Activated T-helper 1 cell treated with Interleukin-2 at 50 U/mL for 16 hours (primary cell): ENCODE data around the gene NMB.
"Not testable (repeated sequence)": the region's sequence is repeated elsewhere in the genome, so short reads cannot be mapped to it uniquely, and the experiment has no call there.

ENCODE experiments used
- DNase-seq: peaks from one replicate; pipeline ENCODE4 v3.0.0-alpha.2; 2020; ENCODE audit warnings: low read depth

NMB gene

GRCh38 chr15:84654689-84655453 is 3.1 kb downstream of the NMB start:
- DNase-seq = peak; percentile 67

- peak; percentile 94 for DNase-seq
Observed at GRCh38 chr15:84653910-84654688, 3.9 kb downstream of the NMB start, which contains the start of gene WDR73. Gene WDR73 (minus strand): TSS chr15:84654283. CDS start chr15:84654274, 9 bp downstream.

GRCh38 chr15:84653584-84653909 is 4.5 kb downstream of the NMB start:
- no peak for DNase-seq

GRCh38 chr15:84649706-84650105 is 8.3 kb downstream of the NMB start:
- DNase-seq = no peak

DNA sequence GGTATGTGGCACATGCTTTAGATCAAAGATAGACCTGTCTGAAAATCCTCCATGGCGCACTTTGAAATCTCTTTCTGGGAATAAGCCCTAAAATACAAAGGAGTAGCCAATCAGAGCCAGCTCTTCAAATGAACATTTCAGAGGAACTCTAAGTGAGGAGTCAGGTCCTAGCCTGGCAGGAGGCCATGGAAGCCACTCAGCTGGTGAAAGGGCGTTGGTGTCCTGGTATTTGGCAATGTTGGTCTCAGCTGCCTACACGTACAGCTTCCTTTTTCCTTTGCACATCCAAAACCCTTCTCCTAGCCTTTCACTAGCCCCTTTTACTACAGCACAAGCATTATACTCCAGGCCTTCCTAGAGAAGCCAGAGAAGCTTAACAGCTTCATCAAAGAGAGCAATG is 9.5 kb downstream of the NMB start:
- DNase-seq = no peak

DNA sequence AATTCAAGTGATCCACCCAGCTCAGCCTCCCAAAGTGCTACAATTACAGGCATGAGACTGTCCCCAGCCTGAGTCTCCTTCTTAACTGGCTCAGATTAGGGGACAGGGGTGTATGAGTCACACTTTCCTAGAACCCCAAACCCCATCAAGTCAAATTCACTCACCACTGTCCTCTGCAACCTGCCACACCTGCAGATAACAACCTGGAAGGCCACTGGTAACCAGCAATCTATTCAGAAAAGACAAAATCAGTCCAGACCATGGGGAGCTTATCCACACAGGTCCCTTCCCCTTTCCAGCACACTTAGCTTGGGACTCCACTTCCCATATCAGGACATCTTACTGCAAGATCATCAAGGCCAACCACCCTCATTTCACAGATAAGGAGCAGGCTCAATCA is 10.3 kb downstream of the NMB start:
- DNase-seq = no peak

DNA sequence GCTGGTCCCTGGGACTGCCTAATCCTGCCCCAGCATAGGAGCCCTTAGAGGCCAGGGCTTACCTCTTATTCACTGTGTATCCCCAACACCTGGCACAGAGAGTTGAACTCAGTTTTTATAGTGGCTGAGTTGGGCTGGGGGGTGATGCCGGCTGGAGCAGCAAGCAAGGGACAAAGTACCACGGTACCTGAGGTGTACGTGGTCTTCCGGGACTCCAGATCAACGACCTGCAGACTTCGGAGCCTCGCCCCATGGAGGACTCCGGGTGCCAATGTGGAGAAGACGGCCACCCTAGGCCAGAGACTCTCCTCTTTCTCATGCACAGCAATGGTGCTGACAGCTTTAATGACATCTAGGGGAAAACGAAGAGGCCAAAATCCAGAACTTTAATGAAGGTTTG is 12.0 kb downstream of the NMB start:
- no peak for DNase-seq

DNA sequence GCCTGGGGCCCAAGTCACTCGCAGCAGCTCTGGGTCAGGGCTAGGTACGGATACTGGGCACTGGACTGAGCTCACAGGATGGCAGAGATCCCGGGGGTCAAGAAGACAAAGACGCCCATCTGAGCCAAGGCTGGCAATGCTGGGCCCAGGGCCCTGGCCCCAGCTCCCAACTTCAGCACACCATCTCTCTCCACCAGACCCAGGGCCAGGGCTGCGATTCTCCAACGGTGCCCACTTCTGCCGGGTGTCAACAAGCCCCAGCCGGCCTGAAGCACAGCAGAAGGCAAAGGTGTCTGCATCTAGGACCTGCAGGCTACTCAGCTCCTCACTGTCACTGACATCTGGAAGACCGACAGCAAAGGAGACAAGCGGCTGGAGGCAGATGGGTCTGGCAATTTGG is 12.5 kb downstream of the NMB start:
- no peak for DNase-seq

- DNase-seq = no peak
Observed at GRCh38 chr15:84643838-84644237, 14.2 kb downstream of the NMB start.

GRCh38 chr15:84642640-84643039 is 15.4 kb downstream of the NMB start:
- DNase-seq = not testable (repeated sequence)

DNA sequence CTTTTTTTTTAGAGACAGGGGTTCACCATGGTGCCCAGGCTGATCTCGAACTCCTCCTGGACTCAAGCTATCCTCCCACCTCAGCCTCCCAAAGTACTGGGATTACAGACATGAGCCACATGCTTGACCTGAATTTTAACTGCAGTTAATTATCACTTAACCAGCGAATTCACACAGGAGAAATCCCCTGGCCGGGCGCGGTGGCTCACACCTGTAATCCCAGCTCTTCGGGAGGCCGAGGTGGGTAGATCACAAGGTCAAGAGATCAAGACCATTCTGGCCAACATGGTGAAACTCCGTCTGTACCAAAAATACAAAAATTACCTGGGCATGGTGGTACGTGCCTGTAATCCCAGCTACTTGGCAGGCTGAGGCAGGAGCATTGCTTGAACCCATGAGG is 16.1 kb downstream of the NMB start:
- DNase-seq = not testable (repeated sequence)

- DNase-seq = no peak
Observed at GRCh38 chr15:84638103-84638502, 19.9 kb downstream of the NMB start.

DNA sequence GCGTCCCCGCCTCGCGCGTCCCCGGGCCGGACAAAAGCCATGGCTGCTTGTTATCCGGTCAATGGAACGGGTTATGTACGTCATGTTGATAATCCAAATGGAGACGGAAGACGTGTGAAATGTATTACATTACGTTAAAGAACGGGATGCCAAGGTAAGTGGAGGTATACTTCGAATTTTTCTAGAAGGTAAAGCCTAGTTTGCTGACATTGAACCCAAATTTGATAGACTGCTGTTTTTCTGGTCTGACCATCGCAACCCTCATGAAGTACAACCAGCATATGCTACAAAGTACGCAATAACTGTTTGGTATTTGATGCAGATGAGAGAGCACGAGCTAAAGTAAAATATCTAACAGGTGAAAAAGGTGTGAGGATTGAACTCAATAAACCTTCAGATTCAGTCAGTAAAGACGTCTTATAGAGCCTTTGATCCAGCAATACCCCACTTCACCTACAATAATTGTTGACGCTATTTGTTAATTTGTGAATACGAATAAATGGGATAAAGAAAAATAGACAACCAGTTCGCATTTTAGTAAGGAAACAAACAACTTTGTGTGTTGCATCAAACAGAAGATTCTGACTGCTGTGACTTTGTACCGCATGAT is 23.7 kb downstream of the NMB start:
- DNase-seq = no peak

DNA sequence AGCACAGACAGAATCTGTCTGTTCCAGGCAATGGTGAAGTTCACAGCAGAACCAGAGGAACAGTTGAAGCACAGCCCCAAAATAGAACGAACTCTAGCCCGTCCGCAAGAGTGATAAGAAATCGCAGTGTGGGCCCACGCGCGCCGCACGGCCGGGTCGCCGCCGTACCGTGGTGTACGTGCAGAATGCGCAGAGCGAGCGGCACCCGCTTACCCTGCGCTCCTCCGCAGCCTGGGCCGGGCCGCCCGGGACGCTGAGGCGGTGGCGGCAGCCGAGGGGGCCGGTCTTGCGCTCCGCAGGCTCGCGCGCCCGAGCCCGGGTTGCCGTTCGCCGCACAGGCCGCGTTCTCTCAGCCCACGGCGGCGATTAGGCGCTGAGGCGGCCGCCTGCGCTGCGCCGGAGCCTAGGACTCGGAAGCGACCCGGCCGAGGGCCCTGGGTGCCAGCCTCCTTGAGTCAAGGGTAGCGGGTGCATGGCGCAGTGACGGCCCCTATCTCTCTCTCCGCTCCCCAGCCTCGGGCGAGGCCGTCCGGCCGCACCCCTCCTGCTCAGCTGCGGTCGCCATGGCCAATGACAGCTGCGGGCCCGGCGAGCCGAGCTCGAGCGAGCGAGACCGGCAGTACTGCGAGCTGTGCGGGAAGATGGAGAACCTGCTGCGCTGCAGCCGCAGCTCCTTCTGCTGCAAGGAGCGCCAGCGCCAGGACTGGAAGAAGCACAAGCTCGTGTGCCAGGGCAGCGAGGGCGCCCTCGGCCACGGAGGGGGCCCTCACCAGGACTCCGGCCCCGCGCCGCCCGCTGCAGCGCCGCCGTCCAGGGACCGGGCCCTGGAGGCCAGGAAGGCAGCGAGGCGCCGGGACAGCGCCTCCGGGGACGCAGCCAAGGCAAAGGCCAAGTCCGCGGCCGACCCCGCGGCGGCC is 24.4 kb downstream of the NMB start:
- peak; percentile 52 for DNase-seq

DNA sequence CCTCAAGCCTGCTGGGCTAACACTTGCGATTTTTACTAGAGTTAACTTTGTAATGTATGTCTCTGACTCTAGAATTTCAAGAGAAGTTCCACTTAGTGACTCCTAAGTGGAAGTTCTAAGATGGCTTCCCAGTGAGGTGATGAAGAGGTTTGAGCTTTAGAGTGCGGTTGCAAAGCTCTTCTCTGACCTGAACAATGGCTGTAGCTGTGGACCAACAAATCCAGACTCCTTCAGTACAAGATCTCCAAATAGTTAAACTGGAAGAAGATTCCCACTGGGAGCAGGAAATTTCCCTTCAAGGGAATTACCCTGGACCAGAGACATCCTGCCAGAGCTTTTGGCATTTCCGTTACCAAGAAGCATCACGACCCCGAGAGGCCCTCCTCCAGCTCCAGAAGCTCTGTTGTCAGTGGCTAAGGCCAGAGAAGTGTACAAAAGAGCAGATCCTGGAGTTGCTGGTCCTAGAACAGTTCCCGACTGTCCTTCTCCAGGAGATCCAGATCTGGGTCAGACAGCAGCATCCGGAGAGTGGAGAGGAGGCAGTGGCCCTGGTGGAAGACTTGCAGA is 26.2 kb downstream of the NMB start:
- no peak for DNase-seq

DNA sequence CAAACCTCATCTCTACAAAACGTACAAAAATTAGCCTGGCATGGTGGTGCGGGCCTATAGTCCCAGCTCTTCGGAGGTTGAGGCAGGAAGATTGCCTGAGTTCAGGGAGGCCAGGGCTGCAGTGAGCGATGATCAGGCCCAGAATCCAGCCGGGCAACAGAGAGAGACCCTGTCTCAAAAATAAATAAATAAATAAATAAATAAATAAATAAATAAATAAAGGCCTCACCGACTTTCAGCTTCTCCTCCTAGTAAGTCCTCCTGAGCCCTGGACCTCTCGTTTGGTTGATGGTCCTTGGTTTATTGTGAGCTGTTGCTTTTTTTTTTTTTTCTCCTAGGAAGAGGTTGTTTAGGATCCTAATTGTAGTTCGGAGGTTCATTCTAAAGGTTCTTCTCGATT is 29.0 kb downstream of the NMB start:
- DNase-seq = no peak

- DNase-seq = no peak
Observed at GRCh38 chr15:84625123-84625522, 32.9 kb downstream of the NMB start.

DNA sequence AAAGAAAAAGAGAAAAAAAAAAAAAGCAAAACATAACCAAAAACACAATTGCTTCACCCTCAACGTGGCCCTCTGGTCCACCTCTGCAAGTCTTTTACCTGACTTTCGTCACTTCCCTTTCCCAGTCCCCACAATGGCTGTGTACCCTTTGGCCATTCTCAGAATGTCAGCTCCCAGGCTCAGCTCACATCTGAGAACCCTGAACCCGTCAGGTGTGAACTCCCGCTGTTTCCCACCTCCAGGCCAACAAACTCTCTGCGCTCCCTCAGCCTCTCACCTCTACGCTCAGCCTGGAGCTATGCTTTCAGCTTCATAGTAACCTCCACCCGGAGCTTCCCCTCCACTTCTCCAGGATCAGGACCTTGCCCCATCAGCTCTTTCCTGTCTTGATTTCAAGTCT is 33.6 kb downstream of the NMB start:
- no peak for DNase-seq

GRCh38 chr15:84621358-84621979 is 36.5 kb downstream of the NMB start:
- DNase-seq = no peak

- DNase-seq = no peak
Observed at GRCh38 chr15:84620626-84621025, 37.4 kb downstream of the NMB start.

- no peak for DNase-seq
Observed at GRCh38 chr15:84616235-84616634, 41.8 kb downstream of the NMB start.
